Uterus (tissue), 4 donors: Measurements from ENCODE around the gene KCNMA1. TPM values are rescaled to one million over a fixed set of nuclear protein-coding genes. Genes with fewer than 3 reads are reported as not detected.

Experiments used
- DNase-seq, 2 donors: peaks; one replicate each; pipeline ENCODE4 v3.0.0-alpha.2; 2019 to 2020
- H3K27ac ChIP-seq, 2 donors: fragments of 200-600 bp; sonication (generic); 1 replicate in 1 of 2; 2 replicates in 1 of 2; pipeline ENCODE4 v1.5.1; 2016 to 2018
- H3K27me3 ChIP-seq, 2 donors: fragments of 200-600 bp; sonication (generic); one replicate each; pipeline ENCODE4 v1.5.1; 2018 to 2019; ENCODE audit warnings: control low read depth in 1 of 2
- H3K36me3 ChIP-seq, 2 donors: fragments of 200-600 bp; sonication (generic); one replicate each; pipeline ENCODE4 v1.5.1; 2019; ENCODE audit warnings: control low read depth in 1 of 2
- H3K4me1 ChIP-seq, 2 donors: fragments of 200-600 bp; sonication (generic); one replicate each; pipeline ENCODE4 v1.5.1; 2018 to 2019; ENCODE audit warnings: control low read depth in 1 of 2
- H3K4me3 ChIP-seq, 2 donors: fragments of 200-600 bp; sonication (generic); 1 replicate in 1 of 2; 2 replicates in 1 of 2; pipeline ENCODE4 v1.5.1; 2018 to 2019; ENCODE audit warnings: mild to moderate bottlenecking in 1 of 2
- H3K9me3 ChIP-seq, 2 donors: fragments of 200-600 bp; sonication (generic); one replicate each; pipeline ENCODE4 v1.5.1; 2019; ENCODE audit warnings: control low read depth in 1 of 2
- CTCF ChIP-seq, 4 experiments: fragments of 200-600 bp in 2 of 4; fragments of 450-650 bp in 2 of 4; sonication (generic) in 2 of 4; IDR thresholded peaks; one replicate each; pipeline ENCODE4 v1.5.1; 2016 to 2019; ENCODE audit warnings: antibody characterized with exemption in 4 of 4, mild to moderate bottlenecking in 2 of 4, moderate library complexity in 1 of 4
- POLR2A ChIP-seq, 2 donors: fragments of 450-650 bp; IDR thresholded peaks; one replicate each; pipeline ENCODE4 v1.6.1; 2016; ENCODE audit warnings: antibody characterized with exemption in 2 of 2, mild to moderate bottlenecking in 1 of 2, moderate library complexity in 1 of 2
- intact Hi-C: fragments of 100-400 bp; cut with DNase I; formaldehyde crosslinking; loops from one replicate; pipeline ENCODE4 v1.15.1; 2023; ENCODE audit warnings: low total_unique reads
- total RNA-seq, 4 donors: library from RNA; depleted of rRNA in 3 of 4; stranded (reverse); fragments of >200 nt in 3 of 4; gene quantifications; one replicate each; pipeline versions ENCODE4 v1.1.0 to v1.2.4, GENCODE V29; 2014 to 2023
- donor health status: DM: yes; HTN: yes; CAD: no.

KCNMA1 gene
- total RNA-seq, 4 donors from 2014 or later = 86.2 to 236 (median 164) TPM

- Histone ChIP-seq H3K36me3 (no peaks in the 10 kb centered on the region), H3K9me3 (no peaks in the 10 kb centered on the region), H3K4me1 (no peaks in the 10 kb centered on the region), H3K27ac (no peak overlapping the region), H3K4me3 (no peak overlapping the region), H3K27me3 (no peaks in the 10 kb centered on the region)
- no peak for DNase-seq
- intact Hi-C loops = no loop called here
- TF ChIP-seq POLR2A (IDR thresholded peaks at IDR 0.05) (no peak), CTCF (IDR thresholded peaks at IDR 0.05) (no peak)
These were observed 145.1 kb downstream of the KCNMA1 start for GRCh38 chr10:77492368-77492994.

DNA sequence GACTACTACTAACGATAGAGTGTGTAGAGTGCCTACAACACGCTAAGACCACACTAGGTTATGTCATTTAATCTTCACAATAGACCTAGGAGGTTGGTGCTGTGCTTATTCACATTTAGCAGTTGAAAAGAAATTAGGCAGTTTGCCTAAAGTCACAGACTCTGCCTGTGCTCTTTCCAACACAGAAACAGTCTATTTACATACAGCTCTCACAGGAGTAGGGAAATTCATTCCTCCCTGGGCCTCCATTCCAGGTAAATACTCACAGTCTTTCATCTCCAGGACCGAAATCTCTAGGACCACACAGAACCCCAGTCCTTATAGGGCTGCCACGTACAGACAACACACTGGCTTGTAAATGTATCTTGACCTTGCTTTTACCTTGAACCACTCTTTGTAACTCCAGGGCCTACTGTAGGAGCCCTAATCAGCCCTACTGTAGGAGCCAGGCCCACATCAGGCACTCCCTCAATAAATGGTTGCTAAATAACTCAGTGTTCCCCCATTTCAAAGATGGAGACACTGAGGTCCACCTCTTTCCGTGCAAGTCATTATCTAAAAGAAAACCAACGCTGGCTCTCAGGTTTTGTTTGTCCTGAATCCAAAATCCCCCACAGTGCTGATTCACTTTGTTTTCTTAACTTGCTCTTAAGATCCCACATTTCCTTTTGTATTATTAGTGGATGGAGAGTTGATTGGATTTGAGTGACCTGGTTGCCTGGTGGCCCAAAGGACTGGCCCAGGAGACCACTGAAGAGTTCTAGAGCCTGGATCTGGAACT, 146.9 kb downstream of the KCNMA1 start:
- no peaks in the 10 kb centered on the region for H3K9me3 ChIP-seq
- no peak for TF ChIP-seq POLR2A (IDR thresholded peaks at IDR 0.05)
- no peak for TF ChIP-seq CTCF (IDR thresholded peaks at IDR 0.05)
- no peaks in the 10 kb centered on the region for H3K4me1 ChIP-seq
- no peaks in the 10 kb centered on the region for H3K36me3 ChIP-seq
- intact Hi-C loops = no loop called here
- no peaks in the 10 kb centered on the region for H3K27me3 ChIP-seq
- DNase-seq = no peak
- no peak overlapping the region for H3K27ac ChIP-seq
- H3K4me3 ChIP-seq = no peak overlapping the region

GRCh38 chr10:77486517-77486916, 151.1 kb downstream of the KCNMA1 start:
- H3K27ac ChIP-seq = no peak overlapping the region
- H3K36me3 ChIP-seq = no peaks in the 10 kb centered on the region
- no peak for TF ChIP-seq CTCF (IDR thresholded peaks at IDR 0.05)
- no peak for TF ChIP-seq POLR2A (IDR thresholded peaks at IDR 0.05)
- H3K4me1 ChIP-seq = no peaks in the 10 kb centered on the region
- H3K27me3 ChIP-seq = no peaks in the 10 kb centered on the region
- H3K9me3 ChIP-seq = no peaks in the 10 kb centered on the region
- no peak overlapping the region for H3K4me3 ChIP-seq
- no peak for DNase-seq
- intact Hi-C loops = no loop called here

GRCh38 chr10:77485847-77486246, 151.8 kb downstream of the KCNMA1 start:
- Histone ChIP-seq H3K27me3 (no peaks in the 10 kb centered on the region), H3K27ac (no peak overlapping the region), H3K4me3 (no peak overlapping the region), H3K9me3 (no peaks in the 10 kb centered on the region), H3K36me3 (no peaks in the 10 kb centered on the region), H3K4me1 (no peaks in the 10 kb centered on the region)
- intact Hi-C loops = no loop called here
- DNase-seq = no peak
- TF ChIP-seq POLR2A (IDR thresholded peaks at IDR 0.05) (no peak), CTCF (IDR thresholded peaks at IDR 0.05) (no peak)

DNA sequence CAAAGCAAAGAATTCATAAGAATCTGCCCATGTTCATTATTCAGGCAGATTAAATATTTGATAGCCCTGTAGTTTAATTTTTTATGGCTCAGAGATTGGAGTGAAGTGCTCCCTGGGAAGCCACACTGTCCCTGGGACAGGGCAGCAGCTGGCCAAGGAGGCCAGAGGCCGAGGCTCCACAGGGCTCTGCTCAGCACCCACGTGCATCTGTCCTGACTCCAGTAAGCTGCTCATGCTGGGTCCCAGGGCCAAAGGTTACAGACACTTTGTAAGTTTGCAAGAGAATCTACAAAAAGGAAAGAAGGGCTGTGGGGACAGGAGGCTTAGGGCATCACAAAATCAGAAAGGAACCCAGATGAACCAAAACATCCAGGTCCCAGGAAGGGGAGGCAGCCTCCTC, 155.5 kb downstream of the KCNMA1 start:
- no peak for DNase-seq
- no peaks in the 10 kb centered on the region for H3K9me3 ChIP-seq
- no peaks in the 10 kb centered on the region for H3K36me3 ChIP-seq
- H3K27me3 ChIP-seq = no peaks in the 10 kb centered on the region
- H3K4me3 ChIP-seq = no peak overlapping the region
- H3K27ac ChIP-seq = no peak overlapping the region
- intact Hi-C loops = no loop called here
- H3K4me1 ChIP-seq = no peaks in the 10 kb centered on the region
- TF ChIP-seq CTCF (IDR thresholded peaks at IDR 0.05) = no peak
- no peak for TF ChIP-seq POLR2A (IDR thresholded peaks at IDR 0.05)
